Endothelial cell of umbilical vein (primary cell): ENCODE data around the gene TMEM127. TPM values are rescaled to one million over a fixed set of nuclear protein-coding genes. Genes with fewer than 3 reads are reported as not detected.

Experiments
- BruUV-seq: library from RNA; stranded (reverse); fragments of 400-500 nt; replicated peaks from 2 replicates; lab custom pipeline; 2021; lab: Mats Ljungman, UMichigan
- CTCF ChIA-PET: fragments of 300-600, 350-600 bp; sonication (Branson Sonifier 250); formaldehyde crosslinking; loops from one replicate; lab custom pipeline; 2021; ENCODE audit warnings: antibody characterized with exemption, inconsistent platforms; lab: Charles Lee
- POLR2A ChIA-PET: fragments of 300-600, 350-600 bp; sonication (Branson Sonifier 250); formaldehyde crosslinking; loops from one replicate; lab custom pipeline; 2021; ENCODE audit warnings: antibody characterized with exemption, inconsistent platforms; lab: Charles Lee
- DNase-seq: peaks from one replicate; pipeline ENCODE4 v3.0.0-alpha.2; 2011; ENCODE audit warnings: low read depth, low spot score
- FAIRE-seq: peaks from 2 replicates; lab custom pipeline; 2011; peaks lifted over from hg19 to GRCh38; lab: Jason Lieb, UNC
- H2AFZ ChIP-seq: 2 replicates; pipeline ENCODE4 v1.6.0; 2012; ENCODE audit warnings: low read depth, low read length, control low read depth, inconsistent platforms
- H3K27ac ChIP-seq: 2 replicates; pipeline ENCODE4 v1.5.1; 2011; ENCODE audit warnings: low read depth, mild to moderate bottlenecking, control low read depth, low read length, moderate library complexity; ENCODE audit not compliant: insufficient read depth
- H3K27me3 ChIP-seq, 2 experiments: 2 replicates each; pipeline versions ENCODE4 v1.6.0 to v1.6.1; 2011; ENCODE audit warnings: low read length in 2 of 2, mixed read lengths in 1 of 2; ENCODE audit not compliant: control insufficient read depth in 2 of 2, insufficient read depth in 2 of 2
- H3K36me3 ChIP-seq, 2 experiments: 2 replicates in 1 of 2; 3 replicates in 1 of 2; pipeline ENCODE4 v1.5.1; 2011; ENCODE audit warnings: low read length in 2 of 2, mild to moderate bottlenecking in 1 of 2, moderate library complexity in 1 of 2; ENCODE audit not compliant: control insufficient read depth in 2 of 2, insufficient read depth in 2 of 2; ENCODE audit errors: extremely low read depth in 1 of 2
- H3K4me1 ChIP-seq: 3 replicates; pipeline ENCODE4 v1.5.1; 2011; ENCODE audit warnings: mild to moderate bottlenecking, low read length; ENCODE audit not compliant: control insufficient read depth, insufficient read depth; ENCODE audit errors: extremely low read depth
- H3K4me2 ChIP-seq: 2 replicates; pipeline ENCODE4 v1.6.1; 2011; ENCODE audit warnings: low read length, control low read depth, mixed read lengths; ENCODE audit not compliant: insufficient read depth
- H3K4me3 ChIP-seq, 3 experiments: fragments of 200-600 bp in 1 of 3; sonication (generic), shearing (Covaris generic) in 1 of 3; replicated peaks in 1 of 3; 2 replicates each; pipeline ENCODE4 v1.5.1; 2011 to 2016; ENCODE audit warnings: control low read depth in 3 of 3, low read length in 3 of 3, mild to moderate bottlenecking in 2 of 3, inconsistent platforms in 1 of 3, low read depth in 1 of 3, moderate library complexity in 1 of 3; ENCODE audit not compliant: insufficient read depth in 1 of 3
- H3K79me2 ChIP-seq: 2 replicates; pipeline ENCODE4 v1.6.0; 2012; ENCODE audit warnings: low read length, inconsistent platforms; ENCODE audit not compliant: control insufficient read depth, insufficient read depth
- H3K9ac ChIP-seq: replicated peaks from 2 replicates; pipeline ENCODE3; 2011; ENCODE audit warnings: low read length, control low read depth; ENCODE audit not compliant: insufficient read depth; ENCODE audit errors: extremely low read depth
- H3K9me1 ChIP-seq: replicated peaks from 3 replicates; pipeline ENCODE4 v1.6.0; 2011; ENCODE audit warnings: mild to moderate bottlenecking, low read length; ENCODE audit not compliant: control insufficient read depth, insufficient read depth; ENCODE audit errors: extremely low read depth
- H3K9me3 ChIP-seq: replicated peaks from 2 replicates; pipeline ENCODE4 v1.5.1; 2012; ENCODE audit warnings: low read length, inconsistent platforms; ENCODE audit not compliant: control insufficient read depth, insufficient read depth
- H4K20me1 ChIP-seq: replicated peaks from 2 replicates; pipeline ENCODE3; 2011; ENCODE audit warnings: mild to moderate bottlenecking, low read length; ENCODE audit not compliant: control insufficient read depth, insufficient read depth; ENCODE audit errors: extremely low read depth
- CTCF ChIP-seq, 2 donors: IDR thresholded peaks; 1 replicate in 1 of 2; 2 replicates in 1 of 2; pipeline ENCODE4 v1.5.1; 2011; ENCODE audit warnings: low read length in 2 of 2, mild to moderate bottlenecking in 2 of 2, moderate library complexity in 2 of 2, control low read depth in 1 of 2, inconsistent platforms in 1 of 2, low read depth in 1 of 2; ENCODE audit not compliant: insufficient read depth in 1 of 2; ENCODE audit errors: extremely low read depth in 1 of 2
- EZH2 ChIP-seq: IDR thresholded peaks from 2 replicates; pipeline ENCODE4 v1.6.1; 2012; ENCODE audit warnings: borderline replicate concordance, low read depth, mild to moderate bottlenecking, moderate library complexity, low read length, inconsistent platforms; ENCODE audit not compliant: severe bottlenecking
- FOS ChIP-seq: IDR thresholded peaks from 2 replicates; pipeline ENCODE4 v1.6.1; 2011; ENCODE audit warnings: mild to moderate bottlenecking, low read length, moderate library complexity, borderline replicate concordance; ENCODE audit not compliant: insufficient read depth
- GATA2 ChIP-seq: IDR thresholded peaks from 2 replicates; pipeline ENCODE4 v1.7.0; 2011; ENCODE audit warnings: low read depth, mild to moderate bottlenecking, moderate library complexity, mixed read lengths, low read length; ENCODE audit not compliant: insufficient read length, insufficient read depth
- JUN ChIP-seq: IDR thresholded peaks from 2 replicates; pipeline ENCODE4 v1.6.1; 2011; ENCODE audit warnings: borderline replicate concordance, low read depth; ENCODE audit not compliant: insufficient read length, insufficient read depth
- MAX ChIP-seq: IDR thresholded peaks from 2 replicates; pipeline ENCODE4 v1.6.1; 2011; ENCODE audit not compliant: insufficient read depth, insufficient read length
- MYC ChIP-seq: IDR thresholded peaks from one replicate; pipeline ENCODE4 v1.6.1; 2011; ENCODE audit warnings: mild to moderate bottlenecking, low read depth, low read length
- POLR2A ChIP-seq: IDR thresholded peaks from 2 replicates; pipeline ENCODE4 v1.6.1; 2012; ENCODE audit warnings: low read depth, mild to moderate bottlenecking, control low read depth, low read length
- POLR2AphosphoS5 ChIP-seq: IDR thresholded peaks from 2 replicates; pipeline ENCODE4 v1.6.1; 2012; ENCODE audit warnings: low read depth, mild to moderate bottlenecking, control low read depth, low read length, moderate library complexity; ENCODE audit not compliant: insufficient read depth
- dilution Hi-C: fragments of 300-500 bp; cut with MboI; formaldehyde crosslinking; loops from one replicate; pipeline ENCODE4 v1.15.0; 2019; ENCODE audit warnings: low sequenced_read_pairs; ENCODE audit not compliant: extremely low pct_ligation_motif_present
- intact Hi-C: fragments of 100-400 bp; cut with micrococcal nuclease; formaldehyde crosslinking; loops from one replicate; pipeline ENCODE4 v1.10.0; 2022
- polyA plus RNA-seq, 4 experiments: library from polyadenylated mRNA; depleted of rRNA in 3 of 4; stranded (reverse) in 3 of 4; unstranded in 1 of 4; fragments of >200 nt; gene quantifications; 2 replicates each; pipeline versions ENCODE4 v1.2.1 to v1.2.3, GENCODE V29; 2011 to 2012; ENCODE audit warnings: missing spikeins in 1 of 4
- total RNA-seq: library from RNA; stranded (reverse); gene quantifications from 2 replicates; pipeline ENCODE4 v1.2.3, GENCODE V29; 2021

Gene TMEM127
- total and polyA plus RNA-seq, 2 donors (not counting 3 experiments of a cell fraction or from before 2014, with no cell fraction given), result 48.4 to 75.7 TPM

- H3K4me2 ChIP-seq, result peak overlapping the region; percentile 91
- H3K4me3 ChIP-seq, result peak overlapping the region in 1 of 3 experiments; percentile 69
- peaks cover 6% of the 10 kb centered on the region for H3K9me1 ChIP-seq
- H2AFZ ChIP-seq, result no peak overlapping the region
- CTCF ChIA-PET, result interaction anchor here (0.6 to 3.6 kb wide), 18 partner anchors 8 to 271 kb away, joined by 3 to 32 read pairs (median 4); partner anchors contain the start of genes ASTL and STARD7
- POLR2A ChIA-PET, result interaction anchor here (0.7 to 1.0 kb wide), 2 partner anchors 12 to 56 kb away, joined by 3 to 6 read pairs; no protein-coding TSS in a partner anchor
- peaks cover 56% of the 10 kb centered on the region for H3K79me2 ChIP-seq
- H3K27ac ChIP-seq, result no peak overlapping the region
- H3K27me3 ChIP-seq, result no peaks in the 10 kb centered on the region
- TF ChIP-seq GATA2 (no peak), CTCF (IDR thresholded peaks at IDR 0.05; ENCODE audit: extremely low read depth in 1 of 2, insufficient read depth in 1 of 2, low read depth in 1 of 2, low read length in 2 of 2) (no peak), MYC (no peak), POLR2AphosphoS5 (no peak), EZH2 (no peak), POLR2A (no peak), FOS (no peak), MAX (no peak), JUN (no peak)
- peak overlapping the region; percentile 10 for H3K9ac ChIP-seq
- no peaks in the 10 kb centered on the region for H3K9me3 ChIP-seq
- dilution Hi-C loops (no loop called here), intact Hi-C loops (no loop called here)
- no TSS peak for BruUV-seq
- peaks cover 9 to 16% of the 10 kb centered on the region in 2 experiments for H3K36me3 ChIP-seq
- H4K20me1 ChIP-seq, result no peaks in the 10 kb centered on the region
- no peak for DNase-seq
- peak; percentile 31 for FAIRE-seq
- peaks cover 40% of the 10 kb centered on the region for H3K4me1 ChIP-seq
These were observed 1.7 kb downstream of the TMEM127 start for GRCh38 chr2:96264086-96264485.
